HTERT RPE-1 (cell line): ENCODE data around the gene IL15.
"Not testable (repeated sequence)": the region's sequence is repeated elsewhere in the genome, so short reads cannot be mapped to it uniquely, and the experiment has no call there.

ENCODE experiments used
- in situ Hi-C: fragments of 300-500 bp; cut with MboI; formaldehyde crosslinking; loops from 4 replicates; pipeline ENCODE4 v1.14.3; 2020; ENCODE audit warnings: low sequenced_read_pairs

The IL15 gene, protein sequence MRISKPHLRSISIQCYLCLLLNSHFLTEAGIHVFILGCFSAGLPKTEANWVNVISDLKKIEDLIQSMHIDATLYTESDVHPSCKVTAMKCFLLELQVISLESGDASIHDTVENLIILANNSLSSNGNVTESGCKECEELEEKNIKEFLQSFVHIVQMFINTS

DNA sequence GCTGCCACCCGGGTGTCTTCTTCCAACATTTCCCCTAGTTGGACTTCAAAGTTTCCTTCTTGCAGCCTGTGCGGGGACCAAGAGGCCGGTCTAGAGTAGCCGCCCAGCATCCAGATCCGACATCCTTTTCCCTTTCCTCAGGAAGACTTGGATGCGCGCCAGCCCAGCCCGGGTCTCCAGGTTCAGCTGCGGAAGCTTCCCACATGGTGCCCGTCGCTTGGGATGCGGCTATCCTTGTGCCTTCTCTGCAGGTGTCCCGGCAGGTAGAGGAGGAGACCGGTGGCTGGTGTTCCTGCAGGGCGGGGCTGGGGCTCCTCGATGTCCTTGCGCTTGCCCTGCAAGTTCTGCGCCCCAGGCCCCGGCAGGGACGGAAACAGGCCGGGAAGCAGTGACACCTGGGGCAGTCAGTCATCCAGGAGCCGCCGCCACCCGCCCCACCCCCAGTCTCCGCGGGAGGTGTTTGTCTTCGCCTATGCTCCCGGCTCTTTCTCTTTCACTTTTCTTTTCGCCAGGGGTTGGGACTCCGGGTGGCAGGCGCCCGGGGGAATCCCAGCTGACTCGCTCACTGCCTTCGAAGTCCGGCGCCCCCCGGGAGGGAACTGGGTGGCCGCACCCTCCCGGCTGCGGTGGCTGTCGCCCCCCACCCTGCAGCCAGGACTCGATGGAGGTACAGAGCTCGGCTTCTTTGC is at the start of gene IL15:
IL15 (plus strand) TSS at position 502 of the 689 bp plus-strand sequence. CDS start 82,882 bp downstream, outside the sequence.
- in situ Hi-C loops: no loop called here

DNA sequence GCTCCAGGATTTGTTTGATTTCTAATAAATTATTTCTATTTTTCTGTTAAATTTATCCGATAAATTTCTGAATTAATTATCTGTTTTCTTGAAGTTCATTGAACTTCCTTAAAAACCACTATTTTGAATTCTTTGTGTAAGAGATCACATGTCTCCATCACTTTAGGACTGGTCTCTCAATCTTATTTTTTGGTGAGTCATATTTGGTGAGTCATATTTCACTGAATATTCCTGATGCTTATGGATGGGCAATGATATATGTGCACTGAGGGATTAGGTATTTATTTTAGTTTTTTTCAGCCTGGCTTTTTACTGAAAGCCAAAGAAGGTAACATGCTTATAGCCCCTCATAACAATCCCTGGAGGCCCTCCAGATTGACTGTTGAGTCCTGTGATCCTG is 48.5 kb upstream of the IL15 start:
- in situ Hi-C loops: no loop called here

DNA sequence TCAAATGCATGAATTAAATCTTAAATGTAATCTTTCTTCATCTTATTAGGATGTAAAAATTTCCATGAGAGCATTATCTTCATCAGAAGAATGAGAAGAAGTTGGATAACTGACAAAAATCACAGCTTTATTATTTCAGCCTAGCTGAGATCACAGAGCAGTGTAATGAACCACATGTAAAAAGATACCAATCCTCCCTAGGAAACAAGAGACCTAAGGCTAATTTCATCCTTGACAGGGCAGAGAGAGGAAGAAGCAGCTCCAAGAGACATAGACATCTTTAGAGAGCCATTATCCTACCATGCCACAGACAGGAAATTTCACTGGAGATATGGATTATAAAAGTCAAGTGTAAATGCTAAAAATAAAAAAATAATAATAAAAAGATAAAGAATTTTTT is 40.9 kb upstream of the IL15 start:
- in situ Hi-C loops: no loop called here

DNA sequence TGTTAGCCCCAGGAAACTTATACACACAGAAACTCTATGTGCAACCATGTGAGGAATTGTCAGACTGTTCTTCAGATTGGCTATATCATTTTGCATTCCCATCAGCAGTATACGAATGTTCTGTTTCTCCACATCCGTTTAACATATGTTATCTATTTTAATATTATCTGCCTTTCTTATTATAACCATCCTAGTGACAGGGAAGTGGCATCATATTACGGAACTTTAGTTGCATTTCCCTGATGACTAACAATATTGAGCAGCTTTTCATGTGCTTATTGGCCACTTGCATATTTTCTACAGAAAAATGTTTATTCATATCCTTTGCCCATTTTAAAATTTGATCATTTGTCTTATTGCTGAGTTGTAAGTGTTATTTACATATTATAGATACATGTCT is 36.5 kb upstream of the IL15 start:
- in situ Hi-C loops: no loop called here

DNA sequence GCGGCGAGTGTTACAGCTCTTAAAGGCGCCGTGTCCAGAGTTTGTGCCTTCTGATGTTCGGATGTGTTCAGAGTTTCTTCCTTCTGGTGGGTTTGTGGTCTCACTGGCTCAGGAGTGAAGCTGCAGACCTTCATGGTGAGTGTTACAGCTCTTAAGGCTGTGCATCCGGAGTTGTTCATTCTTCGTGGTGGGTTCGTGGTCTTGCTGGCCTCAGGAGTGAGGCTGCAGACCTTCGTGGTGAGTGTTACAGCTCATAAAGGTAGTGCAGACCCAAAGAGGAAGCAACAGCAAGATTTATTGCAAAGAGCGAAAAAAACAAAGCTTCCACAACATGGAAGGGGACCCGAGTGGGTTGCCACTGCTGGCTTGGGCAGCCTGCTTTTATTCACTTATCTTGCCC is 31.7 kb upstream of the IL15 start:
- in situ Hi-C loops: not testable (repeated sequence)

DNA sequence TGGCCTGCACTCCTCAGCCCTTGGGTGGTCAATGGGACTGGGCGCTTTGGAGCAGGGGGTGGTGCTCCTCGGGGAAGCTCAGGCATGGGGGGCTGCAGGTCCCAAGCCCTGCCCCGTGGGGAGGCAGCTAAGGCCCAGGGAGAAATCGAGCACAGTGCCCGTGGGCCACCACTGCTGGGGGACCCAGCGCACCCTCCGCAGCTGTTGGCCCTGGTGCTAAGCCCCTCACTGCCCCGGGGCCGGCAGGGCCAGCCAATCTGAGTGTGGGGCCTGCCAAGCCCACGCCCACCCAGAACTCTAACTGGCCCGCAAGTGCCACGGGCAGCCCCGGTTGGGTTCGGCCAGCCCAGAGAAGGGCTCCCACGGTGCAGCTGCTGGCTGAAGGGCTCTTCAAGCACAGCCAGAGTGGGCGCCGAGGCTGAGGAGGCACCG is 30.9 kb upstream of the IL15 start:
- in situ Hi-C loops: no loop called here

DNA sequence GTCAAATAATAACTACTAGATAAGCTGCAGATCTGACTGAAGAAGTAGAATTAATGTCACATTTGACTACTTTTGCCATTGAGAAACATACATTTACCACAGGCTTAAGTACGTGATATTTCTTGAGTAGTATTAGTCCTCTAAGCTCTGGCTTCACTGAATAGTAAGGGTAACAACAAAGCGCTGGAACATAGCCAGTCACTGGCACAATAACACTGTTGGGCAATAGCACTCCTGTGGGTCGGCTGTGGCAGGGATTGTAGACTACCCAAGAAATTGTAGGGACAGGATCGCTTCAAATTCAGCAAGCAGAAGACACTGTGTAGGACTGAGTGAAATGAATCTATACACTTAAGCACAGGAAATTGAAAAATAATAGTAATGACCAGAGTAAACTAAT is 27.1 kb upstream of the IL15 start:
- in situ Hi-C loops: no loop called here

DNA sequence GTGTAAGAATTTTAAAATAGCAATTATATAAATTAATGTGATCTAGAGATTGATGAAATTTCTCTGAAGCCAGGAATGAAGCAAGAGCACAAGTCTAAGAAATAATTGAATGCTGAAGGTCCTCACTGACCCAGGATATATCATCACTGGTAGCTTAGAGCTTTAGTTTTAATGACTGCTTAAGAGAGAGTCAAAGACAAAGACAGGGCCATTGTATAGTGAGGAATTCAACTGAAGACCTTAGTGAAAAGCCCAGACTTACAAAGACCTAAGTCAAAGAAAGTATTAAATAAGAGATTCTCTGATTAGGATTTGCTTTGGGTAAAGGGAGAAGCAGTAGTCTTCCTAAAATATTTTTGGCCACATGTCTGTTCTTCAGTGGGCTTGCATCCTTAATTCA is 26.0 kb upstream of the IL15 start:
- in situ Hi-C loops: no loop called here

DNA sequence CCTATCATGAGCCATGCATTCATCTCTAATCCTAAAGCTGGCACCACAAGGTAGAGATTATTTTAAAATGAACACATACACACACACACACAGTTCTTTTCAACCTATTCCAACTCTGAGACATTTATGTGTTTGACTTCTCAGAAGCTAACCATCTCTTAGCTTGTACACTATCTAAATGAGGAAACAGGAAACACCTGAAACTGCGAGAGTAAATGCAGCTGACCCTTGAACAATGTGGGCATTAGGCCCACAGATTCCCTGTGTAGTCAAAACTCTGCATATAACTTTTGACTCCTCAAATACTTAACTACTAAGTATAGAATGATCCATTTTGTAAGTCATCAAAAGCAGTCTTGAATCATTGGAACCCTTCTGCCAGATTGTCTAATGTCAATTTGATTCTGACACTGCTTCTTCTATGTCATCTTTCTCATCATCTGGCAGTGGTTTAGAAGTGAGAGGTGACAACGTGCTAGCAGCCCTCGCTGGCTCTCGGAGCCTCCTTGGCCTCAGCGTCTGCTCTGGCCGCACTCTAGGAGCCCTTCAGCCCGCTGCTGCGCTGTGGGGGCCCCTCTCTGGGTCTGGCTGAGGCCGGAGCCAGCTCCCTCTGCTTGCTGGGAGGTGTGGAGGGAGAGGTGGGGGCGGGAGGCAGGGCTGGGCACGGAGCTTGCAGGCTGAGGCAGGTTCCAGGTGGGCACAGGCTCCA is 21.4 kb upstream of the IL15 start:
- in situ Hi-C loops: no loop called here

DNA sequence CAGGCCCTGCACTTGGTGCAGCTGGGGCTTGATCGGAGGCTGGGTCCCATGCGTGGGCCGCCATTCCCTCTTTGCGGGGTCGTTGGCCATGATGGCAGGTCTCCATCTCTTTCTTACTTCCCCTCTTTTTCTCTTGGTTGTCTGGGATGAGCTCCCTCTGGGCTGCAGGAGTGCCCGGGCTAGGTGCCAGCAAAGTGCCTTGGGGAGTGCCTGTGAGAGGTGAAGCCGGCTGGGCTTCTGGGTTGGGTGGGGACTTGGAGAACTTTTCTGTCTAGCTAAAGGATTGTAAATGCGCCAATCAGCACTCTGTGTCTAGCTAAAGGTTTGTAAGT is 20.8 kb upstream of the IL15 start:
- in situ Hi-C loops: not testable (repeated sequence)

DNA sequence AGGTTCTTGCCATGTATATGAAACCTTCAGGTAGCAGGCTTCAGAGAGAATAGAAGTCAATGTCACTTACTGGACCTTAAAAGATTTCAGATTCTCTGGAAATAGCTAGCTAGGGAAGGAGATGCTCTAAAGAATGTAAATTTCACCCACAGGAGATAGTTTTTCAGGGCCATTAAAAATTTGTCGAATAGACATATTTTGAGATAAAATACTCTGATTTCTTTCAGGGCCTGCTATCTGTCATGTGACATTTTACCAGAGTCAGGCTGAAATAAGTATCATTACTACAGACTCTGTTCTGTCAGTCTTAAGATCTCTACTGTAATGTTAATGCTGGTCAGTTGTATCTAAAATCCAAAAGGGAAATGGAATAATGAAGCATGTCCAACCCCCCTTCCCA is 15.7 kb upstream of the IL15 start:
- in situ Hi-C loops: no loop called here

DNA sequence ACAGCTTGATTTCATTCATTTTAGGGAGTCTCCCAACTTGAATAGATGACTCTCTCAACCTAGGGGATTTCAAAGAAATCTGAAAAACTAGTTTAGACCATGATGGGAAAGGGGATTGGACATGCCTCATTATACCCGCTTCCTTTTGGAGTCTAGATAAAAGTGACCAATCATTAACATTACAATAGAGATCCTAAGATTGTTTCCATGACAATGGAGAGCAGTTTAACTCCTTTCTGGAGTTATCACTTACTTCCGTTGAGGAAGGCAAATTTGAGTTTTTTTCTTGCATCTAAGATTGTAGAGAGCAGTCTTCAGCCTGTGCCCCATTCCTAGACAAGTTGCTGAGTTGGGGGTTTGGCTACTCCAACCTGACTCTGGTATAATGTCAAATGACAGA is 11.4 kb upstream of the IL15 start:
- in situ Hi-C loops: no loop called here

DNA sequence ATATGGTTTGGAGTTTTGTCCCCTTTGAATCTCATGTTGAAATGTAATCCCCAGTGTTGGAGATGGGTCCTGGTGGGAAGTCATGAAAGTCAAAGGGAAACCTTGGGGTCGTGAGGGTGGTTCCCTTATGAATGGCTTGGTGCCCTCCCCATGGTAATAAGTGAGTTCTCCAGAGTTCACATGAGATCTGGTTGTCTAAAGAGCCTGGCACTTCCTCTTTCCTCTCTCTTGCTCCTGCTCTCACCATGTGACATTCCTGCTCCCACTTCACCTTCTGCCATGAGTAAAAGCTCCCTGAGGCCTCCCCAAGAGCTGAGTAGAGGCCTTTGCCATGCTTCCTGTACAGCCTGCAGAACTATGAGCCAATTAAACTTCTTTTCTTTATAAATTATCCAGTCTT is 5.5 kb upstream of the IL15 start:
- in situ Hi-C loops: no loop called here

DNA sequence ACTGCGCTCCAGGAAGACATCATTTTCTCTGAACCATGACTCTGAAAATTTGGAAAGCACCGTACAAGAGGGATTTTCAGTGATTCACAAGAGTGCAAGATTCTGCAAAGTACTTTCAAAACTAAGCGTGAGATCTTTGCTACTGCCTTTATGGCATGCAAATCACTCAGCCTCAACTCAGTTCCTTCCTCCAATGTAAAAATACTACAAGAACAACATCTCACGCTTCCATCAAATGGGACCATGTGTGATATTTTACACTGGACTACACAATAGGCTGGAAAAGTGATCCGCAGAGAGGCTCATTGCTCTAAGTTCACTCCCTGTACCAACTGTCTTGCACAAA is 674 bp upstream of the IL15 start:
- in situ Hi-C loops: no loop called here

DNA sequence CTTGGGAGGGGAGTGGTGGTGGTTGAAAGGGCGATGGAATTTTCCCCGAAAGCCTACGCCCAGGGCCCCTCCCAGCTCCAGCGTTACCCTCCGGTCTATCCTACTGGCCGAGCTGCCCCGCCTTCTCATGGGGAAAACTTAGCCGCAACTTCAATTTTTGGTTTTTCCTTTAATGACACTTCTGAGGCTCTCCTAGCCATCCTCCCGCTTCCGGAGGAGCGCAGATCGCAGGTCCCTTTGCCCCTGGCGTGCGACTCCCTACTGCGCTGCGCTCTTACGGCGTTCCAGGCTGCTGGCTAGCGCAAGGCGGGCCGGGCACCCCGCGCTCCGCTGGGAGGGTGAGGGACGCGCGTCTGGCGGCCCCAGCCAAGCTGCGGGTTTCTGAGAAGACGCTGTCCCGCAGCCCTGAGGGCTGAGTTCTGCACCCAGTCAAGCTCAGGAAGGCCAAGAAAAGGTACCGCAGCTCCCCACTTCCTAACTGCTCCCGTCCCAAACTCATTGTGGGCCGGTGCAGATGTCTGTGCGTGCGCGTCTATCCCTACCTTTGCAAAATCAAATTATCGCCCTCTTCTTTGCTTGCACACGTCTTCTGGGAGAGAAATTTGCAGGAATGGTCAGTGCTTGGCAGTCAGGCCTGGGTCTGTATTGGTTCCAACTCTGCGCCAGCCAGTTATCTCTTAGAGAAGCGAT is 533 bp downstream of the IL15 start:
- in situ Hi-C loops: no loop called here

DNA sequence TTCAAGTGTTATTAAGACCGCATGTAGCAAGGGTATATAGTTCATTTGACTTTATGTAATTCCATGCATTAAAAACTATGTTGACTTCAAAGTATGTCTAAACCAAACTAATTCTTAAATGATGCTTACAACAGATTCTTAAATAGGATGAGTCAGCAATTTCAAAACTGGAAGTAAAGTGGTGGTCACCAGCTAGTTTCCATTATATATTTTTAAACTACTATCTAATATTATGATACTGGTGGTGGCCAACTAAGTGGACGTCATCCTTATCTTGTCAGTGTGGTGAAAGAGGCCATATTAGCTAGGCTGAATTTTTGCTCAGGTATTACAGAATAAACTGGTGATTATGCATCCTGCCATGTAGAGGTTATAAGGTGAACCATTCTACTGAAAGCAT is 1.2 kb downstream of the IL15 start:
- in situ Hi-C loops: no loop called here

DNA sequence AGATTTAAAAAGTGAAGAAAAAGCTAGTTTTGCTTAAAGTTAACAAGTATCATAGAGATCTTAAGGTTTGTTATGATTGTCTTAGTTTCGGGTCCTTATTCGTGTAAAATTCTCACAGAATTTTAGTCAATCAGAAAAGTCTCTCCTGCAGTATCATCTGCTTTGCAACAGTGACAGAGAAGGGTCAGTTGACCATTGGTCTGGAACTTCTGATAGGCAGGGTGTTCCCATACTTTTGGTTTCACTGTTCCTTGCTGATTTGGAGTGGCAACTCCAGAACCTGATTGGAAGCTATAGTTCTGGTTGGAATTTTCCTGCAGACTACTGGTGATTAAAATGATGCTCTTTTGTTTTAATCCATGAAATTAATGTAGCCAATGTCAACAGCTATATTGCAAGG is 1.8 kb downstream of the IL15 start:
- in situ Hi-C loops: no loop called here

DNA sequence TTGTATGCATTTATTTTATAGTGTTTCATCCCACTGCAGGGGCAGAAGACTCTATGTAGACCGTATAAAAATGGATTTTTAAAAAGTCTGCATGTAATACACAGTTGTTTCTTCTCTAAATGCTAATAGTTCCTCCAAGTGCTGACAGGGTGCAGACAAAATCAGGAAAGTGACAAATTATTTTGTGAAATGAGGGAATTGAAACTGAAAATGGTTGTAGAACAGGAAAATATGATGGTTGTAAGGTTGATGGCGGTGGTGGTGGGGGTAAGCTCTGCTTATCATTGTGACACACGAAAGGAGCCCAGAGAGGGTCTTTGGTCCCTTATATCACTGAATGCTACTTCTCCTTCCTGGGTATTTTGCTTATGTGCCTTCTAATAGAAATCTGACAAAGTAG is 4.3 kb downstream of the IL15 start:
- in situ Hi-C loops: no loop called here

DNA sequence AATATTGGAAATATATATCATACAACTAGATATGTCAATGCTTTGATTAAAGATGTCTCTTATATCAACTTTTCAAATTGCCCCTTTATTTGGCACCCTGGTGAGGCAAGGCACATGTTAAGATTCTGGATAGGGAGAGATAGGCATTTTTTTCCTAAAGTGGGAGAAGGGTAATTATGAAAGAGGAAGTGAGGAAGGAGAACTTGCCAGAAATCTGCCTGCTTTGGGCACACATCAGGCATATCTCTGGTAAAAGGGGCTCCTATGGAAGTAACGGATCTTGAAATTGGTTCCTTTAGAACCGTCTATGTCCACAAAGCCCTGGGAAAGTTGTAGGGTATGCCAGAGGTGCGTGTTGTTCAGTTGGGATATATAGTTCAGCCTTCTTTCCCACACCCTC is 5.7 kb downstream of the IL15 start:
- in situ Hi-C loops: no loop called here

DNA sequence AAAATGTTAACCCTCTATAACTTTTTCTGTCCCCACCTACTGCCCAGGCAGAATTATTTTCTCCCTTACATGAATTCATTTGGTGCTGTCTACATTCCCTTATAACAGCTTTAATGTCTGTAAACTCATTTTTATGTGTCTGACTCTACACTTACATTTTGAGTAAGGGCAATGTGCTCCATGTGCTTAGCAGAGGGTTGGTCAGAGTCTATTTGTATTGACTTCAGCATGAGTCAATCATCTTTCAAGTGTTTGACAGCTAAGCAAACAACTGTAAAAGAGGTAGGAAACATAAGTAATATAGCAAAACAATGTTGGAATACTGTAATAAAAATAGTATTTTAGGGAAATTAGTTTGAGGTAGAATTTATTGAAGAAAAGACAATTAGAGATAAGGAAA is 6.3 kb downstream of the IL15 start:
- in situ Hi-C loops: no loop called here

DNA sequence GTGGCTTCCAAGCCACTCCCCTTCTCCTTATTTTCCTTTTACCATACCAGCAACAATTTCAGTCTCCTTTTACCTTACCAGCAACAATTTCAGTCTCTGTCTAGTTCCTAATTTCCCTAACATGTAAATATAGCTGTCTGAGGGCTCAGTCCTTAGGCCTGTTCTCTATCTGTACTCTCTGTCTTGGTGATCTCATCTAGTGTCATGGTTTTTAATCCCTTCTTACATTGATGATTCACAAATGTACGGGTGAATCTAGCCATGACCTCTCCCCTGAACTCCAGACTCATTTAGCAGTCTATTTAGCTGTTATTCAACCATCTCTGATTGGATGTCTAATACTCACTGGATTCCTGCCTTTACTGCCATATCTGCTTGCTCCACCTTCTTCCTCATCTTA is 7.2 kb downstream of the IL15 start:
- in situ Hi-C loops: no loop called here
